Measurements from ENCODE around the gene CARMIL1. TPM values are rescaled to one million over a fixed set of nuclear protein-coding genes. Genes with fewer than 3 reads are reported as not detected.

The CARMIL1 gene
- total RNA-seq, 2 experiments from 2014 or later: 3.9 to 4.7 TPM

DNA sequence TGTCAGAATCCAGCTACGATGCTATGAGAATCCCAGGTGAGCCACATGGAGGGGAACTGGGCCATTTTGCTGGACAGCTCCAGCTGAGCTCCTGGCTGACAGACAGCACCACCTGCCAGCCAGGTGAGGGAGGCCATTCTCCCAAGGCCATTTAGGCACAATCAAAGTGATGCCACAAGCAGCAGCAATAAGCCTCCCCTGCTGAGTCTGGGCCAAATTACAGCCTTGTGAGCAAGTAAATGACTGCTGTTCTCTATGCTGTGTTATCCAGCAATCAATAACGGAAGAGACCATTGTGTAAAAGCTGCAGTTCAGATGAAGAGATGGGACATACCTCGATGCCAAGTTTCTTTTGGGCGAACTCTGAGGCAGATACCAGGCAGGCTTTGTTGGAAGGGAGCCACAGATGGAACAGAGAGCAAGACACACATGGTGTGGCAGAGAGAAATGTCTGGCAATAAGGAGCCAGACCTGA lies 358.8 kb downstream of the CARMIL1 start:
- intact Hi-C loops (cut with DNase I, micrococcal nuclease): no loop called here
- TF ChIP-seq, protein P1, sequence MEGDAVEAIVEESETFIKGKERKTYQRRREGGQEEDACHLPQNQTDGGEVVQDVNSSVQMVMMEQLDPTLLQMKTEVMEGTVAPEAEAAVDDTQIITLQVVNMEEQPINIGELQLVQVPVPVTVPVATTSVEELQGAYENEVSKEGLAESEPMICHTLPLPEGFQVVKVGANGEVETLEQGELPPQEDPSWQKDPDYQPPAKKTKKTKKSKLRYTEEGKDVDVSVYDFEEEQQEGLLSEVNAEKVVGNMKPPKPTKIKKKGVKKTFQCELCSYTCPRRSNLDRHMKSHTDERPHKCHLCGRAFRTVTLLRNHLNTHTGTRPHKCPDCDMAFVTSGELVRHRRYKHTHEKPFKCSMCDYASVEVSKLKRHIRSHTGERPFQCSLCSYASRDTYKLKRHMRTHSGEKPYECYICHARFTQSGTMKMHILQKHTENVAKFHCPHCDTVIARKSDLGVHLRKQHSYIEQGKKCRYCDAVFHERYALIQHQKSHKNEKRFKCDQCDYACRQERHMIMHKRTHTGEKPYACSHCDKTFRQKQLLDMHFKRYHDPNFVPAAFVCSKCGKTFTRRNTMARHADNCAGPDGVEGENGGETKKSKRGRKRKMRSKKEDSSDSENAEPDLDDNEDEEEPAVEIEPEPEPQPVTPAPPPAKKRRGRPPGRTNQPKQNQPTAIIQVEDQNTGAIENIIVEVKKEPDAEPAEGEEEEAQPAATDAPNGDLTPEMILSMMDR (IDR thresholded peaks at IDR 0.05): no peak
- DNase-seq (no peak), ATAC-seq (ENCODE audit: poor library complexity) (no peak)
- Histone ChIP-seq H3K27ac (ENCODE audit: low read depth in 1 of 2, low read length in 2 of 2) (no peak overlapping the region), H3K36me3 (ENCODE audit: insufficient read depth, low read length) (no peaks in the 10 kb centered on the region), H3K4me1 (ENCODE audit: insufficient read depth, low read length) (no peaks in the 10 kb centered on the region), H3K4me3 (ENCODE audit: low read length) (no peak overlapping the region), H3K9me3 (ENCODE audit: control insufficient read depth in 1 of 2, insufficient read depth in 1 of 2, low read length in 2 of 2) (no peaks in the 10 kb centered on the region), H3K27me3 (ENCODE audit: control insufficient read depth in 1 of 2, insufficient read depth in 2 of 2, low read length in 2 of 2) (peaks cover 20 to 30% of the 10 kb centered on the region in 2 experiments)
- Mint-ChIP-seq H3K36me3 (ENCODE audit: low read depth) (no peaks in the 10 kb centered on the region), H3K9me3 (peaks cover 3% of the 10 kb centered on the region), H3K4me3 (no peak overlapping the region), H3K27me3 (peaks cover 52% of the 10 kb centered on the region), H3K27ac (no peak overlapping the region), H3K4me1 (ENCODE audit: low read depth) (no peaks in the 10 kb centered on the region)
- CTCF ChIA-PET: no interaction called here
- POLR2A ChIA-PET: no interaction called here

DNA sequence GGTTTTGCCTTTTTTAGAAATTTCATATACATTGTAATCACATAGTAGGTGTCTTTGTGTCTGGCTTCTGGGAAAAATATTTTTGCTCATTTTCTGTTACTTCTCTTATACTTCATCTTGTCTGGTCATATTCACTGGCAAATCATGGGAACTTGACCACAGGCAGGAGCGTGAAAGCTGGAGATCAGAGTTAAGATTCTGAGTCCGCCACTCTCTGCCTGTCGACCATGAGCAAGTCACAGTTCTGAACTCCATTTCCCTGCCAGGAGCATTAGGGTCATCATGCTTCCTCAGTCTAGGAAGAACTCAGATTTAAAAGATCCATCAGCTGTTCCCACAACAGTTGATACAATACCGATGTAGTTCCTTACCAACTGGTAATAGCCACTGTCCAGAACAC lies 360.5 kb downstream of the CARMIL1 start:
- CTCF ChIA-PET: no interaction called here

GRCh38 chr6:25640446-25640845 lies 361.3 kb downstream of the CARMIL1 start:
- POLR2A ChIA-PET: no interaction called here
- peaks cover 61% of the 10 kb centered on the region for H3K27me3 Mint-ChIP-seq

More for the DNA sequence above, 360.5 kb downstream of the CARMIL1 start:
- ATAC-seq (ENCODE audit: poor library complexity): no peak
- intact Hi-C loops (cut with DNase I, micrococcal nuclease): no loop called here
- peaks cover 15 to 34% of the 10 kb centered on the region in 2 experiments for H3K27me3 ChIP-seq (ENCODE audit: control insufficient read depth in 1 of 2, insufficient read depth in 2 of 2, low read length in 2 of 2)
- H3K4me3 Mint-ChIP-seq: no peak overlapping the region
- no peaks in the 10 kb centered on the region for H3K4me1 ChIP-seq (ENCODE audit: insufficient read depth, low read length)
- H3K9me3 ChIP-seq (ENCODE audit: control insufficient read depth in 1 of 2, insufficient read depth in 1 of 2, low read length in 2 of 2): no peaks in the 10 kb centered on the region
- peaks cover 3% of the 10 kb centered on the region for H3K9me3 Mint-ChIP-seq
- peaks cover 55% of the 10 kb centered on the region for H3K27me3 Mint-ChIP-seq
- TF ChIP-seq, protein P1 (IDR thresholded peaks at IDR 0.05): no peak
- DNase-seq: no peak
- no peaks in the 10 kb centered on the region for H3K36me3 Mint-ChIP-seq (ENCODE audit: low read depth)
- no peak overlapping the region for H3K27ac Mint-ChIP-seq
- H3K27ac ChIP-seq (ENCODE audit: low read depth in 1 of 2, low read length in 2 of 2): no peak overlapping the region
- no peak overlapping the region for H3K4me3 ChIP-seq (ENCODE audit: low read length)
- POLR2A ChIA-PET: no interaction called here
- no peaks in the 10 kb centered on the region for H3K36me3 ChIP-seq (ENCODE audit: insufficient read depth, low read length)
- no peaks in the 10 kb centered on the region for H3K4me1 Mint-ChIP-seq (ENCODE audit: low read depth)

More at GRCh38 chr6:25640446-25640845, 361.3 kb downstream of the CARMIL1 start:
- H3K4me1 ChIP-seq (ENCODE audit: insufficient read depth, low read length): no peaks in the 10 kb centered on the region
- H3K27ac ChIP-seq (ENCODE audit: low read depth in 1 of 2, low read length in 2 of 2): no peak overlapping the region
- CTCF ChIA-PET: no interaction called here
- DNase-seq (no peak), ATAC-seq (ENCODE audit: poor library complexity) (no peak)
- H3K9me3 ChIP-seq (ENCODE audit: control insufficient read depth in 1 of 2, insufficient read depth in 1 of 2, low read length in 2 of 2): no peaks in the 10 kb centered on the region
- TF ChIP-seq, protein P1 (IDR thresholded peaks at IDR 0.05): no peak
- Mint-ChIP-seq H3K27ac (no peak overlapping the region), H3K4me3 (no peak overlapping the region), H3K4me1 (ENCODE audit: low read depth) (no peaks in the 10 kb centered on the region), H3K9me3 (peaks cover 3% of the 10 kb centered on the region), H3K36me3 (ENCODE audit: low read depth) (no peaks in the 10 kb centered on the region)
- no peaks in the 10 kb centered on the region for H3K36me3 ChIP-seq (ENCODE audit: insufficient read depth, low read length)
- peaks cover 15 to 41% of the 10 kb centered on the region in 2 experiments for H3K27me3 ChIP-seq (ENCODE audit: control insufficient read depth in 1 of 2, insufficient read depth in 2 of 2, low read length in 2 of 2)
- no peak overlapping the region for H3K4me3 ChIP-seq (ENCODE audit: low read length)
- intact Hi-C loops (cut with DNase I, micrococcal nuclease): no loop called here

Measured in CD4-positive, alpha-beta T cell (primary cell).